GM12878 (cell line): Measurements from ENCODE around the gene VAMP3. TPM values are rescaled to one million over a fixed set of nuclear protein-coding genes. Genes with fewer than 3 reads are reported as not detected.

ENCODE experiments used
- ATAC-seq: fragments of 200-7000 bp; cut with Tn5 transposase; 3 replicates; pipeline ENCODE4 v1.9.1; 2020; ENCODE audit warnings: mild to moderate bottlenecking, moderate library complexity
- BruUV-seq: library from RNA; stranded (reverse); fragments of 400-500 nt; replicated peaks from 2 replicates; lab custom pipeline; 2021; lab: Mats Ljungman, UMichigan
- CTCF ChIA-PET: fragments of 300-600 bp; sonication (Branson Sonifier 250); formaldehyde crosslinking; extraction: SDS; loops from one replicate; lab custom pipeline; 2021; ENCODE audit warnings: inconsistent platforms; lab: Yijun Ruan, JAX
- POLR2A ChIA-PET: fragments of 350-600 bp; formaldehyde crosslinking; extraction: SDS; loops from one replicate; lab custom pipeline; 2021; ENCODE audit warnings: inconsistent platforms; lab: Charles Lee
- RAD21 ChIA-PET: fragments of 300-600 bp; sonication (Branson Sonifier 250); formaldehyde crosslinking; loops from one replicate; lab custom pipeline; 2023; ENCODE audit warnings: antibody characterized with exemption; ENCODE audit not compliant: unreplicated experiment; lab: Charles Lee
- SMC1A ChIA-PET: fragments of 300-600 bp; sonication (Branson Sonifier 250); formaldehyde crosslinking; loops from one replicate; lab custom pipeline; 2023; ENCODE audit not compliant: unreplicated experiment, uncharacterized antibody; lab: Charles Lee
- DNase-seq: peaks from one replicate; pipeline ENCODE4 v3.0.0-alpha.2; 2011; ENCODE audit warnings: low read depth, low spot score
- FAIRE-seq: peaks from 3 replicates; lab custom pipeline; 2011; peaks lifted over from hg19 to GRCh38; lab: Jason Lieb, UNC
- H2AFZ ChIP-seq: 2 replicates; pipeline ENCODE4 v1.6.0; 2011; ENCODE audit warnings: low read depth, low read length, control low read depth; ENCODE audit not compliant: control insufficient read depth
- H3K27ac ChIP-seq: 2 replicates; pipeline ENCODE4 v1.5.1; 2011; ENCODE audit warnings: control low read depth; ENCODE audit not compliant: control insufficient read depth, insufficient read depth
- H3K27me3 ChIP-seq, 2 experiments: replicated peaks in 1 of 2; 2 replicates each; pipeline versions ENCODE4 v1.6.0 to v1.6.1; 2011; ENCODE audit warnings: low read length in 1 of 2; ENCODE audit not compliant: control insufficient read depth in 2 of 2, insufficient read depth in 2 of 2
- H3K36me3 ChIP-seq, 2 experiments: 2 replicates each; pipeline ENCODE4 v1.5.1; 2011; ENCODE audit warnings: low read length in 1 of 2; ENCODE audit not compliant: control insufficient read depth in 2 of 2, insufficient read depth in 2 of 2
- H3K4me1 ChIP-seq: 2 replicates; pipeline ENCODE4 v1.6.1; 2011; ENCODE audit warnings: mild to moderate bottlenecking, low read length, moderate library complexity, mixed read lengths; ENCODE audit not compliant: control insufficient read depth, insufficient read depth
- H3K4me2 ChIP-seq: 2 replicates; pipeline ENCODE4 v1.6.0; 2011; ENCODE audit warnings: control low read depth; ENCODE audit not compliant: control insufficient read depth, insufficient read depth
- H3K4me3 ChIP-seq: fragments of 200-600 bp; sonication (generic); 2 replicates; pipeline ENCODE4 v1.5.1; 2016
- H3K79me2 ChIP-seq: 2 replicates; pipeline ENCODE4 v1.6.0; 2011; ENCODE audit warnings: low read length; ENCODE audit not compliant: control insufficient read depth, insufficient read depth
- H3K9ac ChIP-seq: 2 replicates; pipeline ENCODE4 v1.8.0; 2011; ENCODE audit warnings: low read length, control low read depth, mixed read lengths; ENCODE audit not compliant: control insufficient read depth, insufficient read depth
- H3K9me3 ChIP-seq: replicated peaks from 3 replicates; pipeline ENCODE4 v1.5.1; 2011; ENCODE audit warnings: mild to moderate bottlenecking, low read length; ENCODE audit not compliant: control insufficient read depth, insufficient read depth
- H4K20me1 ChIP-seq: 2 replicates; pipeline ENCODE4 v1.6.0; 2011; ENCODE audit not compliant: control insufficient read depth, insufficient read depth
- ATF3 ChIP-seq: IDR thresholded peaks from 2 replicates; pipeline ENCODE4 v1.6.1; 2011; ENCODE audit warnings: low read depth, mild to moderate bottlenecking, low read length, moderate library complexity, borderline replicate concordance; ENCODE audit errors: extremely low read depth
- BRCA1 ChIP-seq: IDR thresholded peaks from 2 replicates; pipeline ENCODE4 v1.6.1; 2011; ENCODE audit warnings: low read depth, low read length, improper control_type of control experiment
- NFYB ChIP-seq: IDR thresholded peaks from 2 replicates; pipeline ENCODE4 v1.6.1; 2011; ENCODE audit warnings: low read depth, mild to moderate bottlenecking, low read length, improper control_type of control experiment, moderate library complexity; ENCODE audit not compliant: insufficient read depth
- POLR2AphosphoS2 ChIP-seq: IDR thresholded peaks from 2 replicates; pipeline ENCODE4 v1.6.1; 2011; ENCODE audit warnings: low read depth, mild to moderate bottlenecking, low read length, improper control_type of control experiment, moderate library complexity
- RFX5 ChIP-seq: IDR thresholded peaks from 2 replicates; pipeline ENCODE4 v1.6.1; 2011; ENCODE audit warnings: low read depth, low read length, improper control_type of control experiment
- SPI1 ChIP-seq: IDR thresholded peaks from 2 replicates; pipeline ENCODE4 v1.6.1; 2011; ENCODE audit warnings: low read depth, mild to moderate bottlenecking, low read length, moderate library complexity, borderline replicate concordance; ENCODE audit not compliant: insufficient read depth
- SRF ChIP-seq, 2 experiments: IDR thresholded peaks; 2 replicates each; pipeline ENCODE4 v1.6.1; 2011; ENCODE audit warnings: low read depth in 2 of 2, low read length in 2 of 2, mild to moderate bottlenecking in 1 of 2, moderate library complexity in 1 of 2
- STAT3 ChIP-seq: IDR thresholded peaks from 2 replicates; pipeline ENCODE4 v1.6.1; 2011; ENCODE audit warnings: low read depth, low read length, improper control_type of control experiment
- SUZ12 ChIP-seq: fragments of 200-600 bp; sonication (generic); IDR thresholded peaks from one replicate; pipeline ENCODE4 v1.6.1; 2018; ENCODE audit warnings: antibody characterized with exemption, mild to moderate bottlenecking; ENCODE audit not compliant: unreplicated experiment
- TAF1 ChIP-seq: IDR thresholded peaks from 2 replicates; pipeline ENCODE4 v1.6.1; 2011; ENCODE audit warnings: mild to moderate bottlenecking, low read depth, low read length, borderline replicate concordance
- TBL1XR1 ChIP-seq: IDR thresholded peaks from 2 replicates; pipeline ENCODE4 v1.6.1; 2012; ENCODE audit warnings: low read depth, low read length, improper control_type of control experiment
- YY1 ChIP-seq: IDR thresholded peaks from 2 replicates; pipeline ENCODE4 v1.6.1; 2011; ENCODE audit warnings: low read depth, mild to moderate bottlenecking, low read length
- ZZZ3 ChIP-seq: IDR thresholded peaks from 2 replicates; pipeline ENCODE4 v1.6.1; 2011; ENCODE audit warnings: low read depth; ENCODE audit not compliant: control insufficient read depth, insufficient read length
- WGBS: methylation state at CpG from one replicate; pipeline ENCODE4 v1.1.6; 2016; ENCODE audit warnings: low lambda C conversion rate; ENCODE audit not compliant: insufficient replicate concordance, insufficient coverage; ENCODE audit errors: missing lambda C conversion rate; 5-methylcytosine and 5-hydroxymethylcytosine counted together
- in situ Hi-C: fragments of 300-500 bp; cut with MboI; formaldehyde crosslinking; loops from 9 replicates; pipeline ENCODE4 v1.14.3; 2018; ENCODE audit warnings: mixed read lengths
- intact Hi-C: fragments of 100-400 bp; cut with micrococcal nuclease; formaldehyde crosslinking; loops from one replicate; pipeline ENCODE4 v1.14.2; 2022; ENCODE audit not compliant: unreplicated experiment
- polyA plus RNA-seq, 11 experiments: library from polyadenylated mRNA; depleted of rRNA in 4 of 11; unstranded in 6 of 11; stranded (reverse) in 5 of 11; fragments of >200 nt; fragmentation: Nextera tagmentation in 4 of 11; fragmentation: Illumina TruSeq in 1 of 11; extraction: Ambion mirVana in 4 of 11; extraction: Trizol in 1 of 11; gene quantifications; 1 replicate in 1 of 11; 2 replicates in 10 of 11; pipeline versions ENCODE4 v1.2.1 to v1.2.3, GENCODE V29; 2011 to 2016; ENCODE audit warnings: inconsistent platforms in 2 of 11, missing spikeins in 2 of 11, low read depth in 1 of 11
- total RNA-seq, 4 experiments: library from RNA; depleted of rRNA in 3 of 4; stranded (reverse); fragments of >200 nt in 3 of 4; fragmentation: Illumina TruSeq in 1 of 4; extraction: Trizol in 1 of 4; gene quantifications; 2 replicates each; pipeline versions ENCODE4 v1.2.1 to v1.2.3, GENCODE V29; 2013 to 2021

The VAMP3 gene
- total and polyA plus RNA-seq, 10 of the 15 experiments (the other 5 are each of a cell fraction or from before 2014, with no cell fraction given): 4.8 to 24.9 (median 9.7) TPM

GRCh38 chr1:7721940-7722669 is 49.0 kb upstream of the VAMP3 start:
- Histone ChIP-seq H3K79me2 (no peaks in the 10 kb centered on the region), H3K27ac (no peak overlapping the region), H4K20me1 (no peaks in the 10 kb centered on the region), H3K4me1 (no peaks in the 10 kb centered on the region), H3K4me2 (no peak overlapping the region), H3K9me3 (no peaks in the 10 kb centered on the region), H3K4me3 (no peak overlapping the region), H3K36me3 (no peaks in the 10 kb centered on the region), H2AFZ (no peak overlapping the region), H3K9ac (no peak overlapping the region), H3K27me3 (peaks cover 0 to 6% of the 10 kb centered on the region in 2 experiments; a peak in 2 of 4 replicates)
- CTCF ChIA-PET: interaction anchor here (0.8 to 1.3 kb wide), 2 partner anchors 12 to 29 kb away, joined by 3 read pairs; no protein-coding TSS in a partner anchor
- SMC1A ChIA-PET: no interaction called here
- intact Hi-C loops: no loop called here
- BruUV-seq: no TSS peak
- no peak for TF ChIP-seq ZZZ3
- no peak for TF ChIP-seq ATF3
- POLR2A ChIA-PET: no interaction called here
- no peak for FAIRE-seq
- in situ Hi-C loops: no loop called here
- no peak for DNase-seq
- WGBS: 0% methylated on average over 5 of the region's 5 CpGs
- no peak for ATAC-seq
- RAD21 ChIA-PET: no interaction called here

GRCh38 chr1:7722670-7723012 is 48.5 kb upstream of the VAMP3 start:
- in situ Hi-C loops: no loop called here

More at GRCh38 chr1:7722670-7723012, 48.5 kb upstream of the VAMP3 start:
- no peak overlapping the region for H2AFZ ChIP-seq
- ChIA-PET CTCF (interaction anchor here (0.8 to 1.3 kb wide), 3 partner anchors 12 to 53 kb away, joined by 3 read pairs; no protein-coding TSS in a partner anchor), RAD21 (no interaction called here), POLR2A (interaction anchor here (0.5 kb wide), 1 partner anchor 177 kb away, joined by 4 read pairs; no protein-coding TSS in a partner anchor), SMC1A (no interaction called here)
- no peak for DNase-seq
- TF ChIP-seq STAT3: no peak
- TF ChIP-seq NFYB: no peak
- TF ChIP-seq RFX5: no peak
- TF ChIP-seq SRF (IDR thresholded peaks at IDR 0.05; ENCODE audit: low read depth in 2 of 2, low read length in 2 of 2): no peak
- TF ChIP-seq BRCA1: no peak
- no peak for TF ChIP-seq POLR2AphosphoS2
- TF ChIP-seq SPI1: no peak
- TF ChIP-seq YY1: no peak
- TF ChIP-seq TAF1: no peak
- TF ChIP-seq TBL1XR1: no peak
- no peak for TF ChIP-seq SUZ12
- no peaks in the 10 kb centered on the region for H3K79me2 ChIP-seq
- H3K27me3 ChIP-seq: peaks cover 0 to 6% of the 10 kb centered on the region in 2 experiments; a peak in 2 of 4 replicates
- H4K20me1 ChIP-seq: no peaks in the 10 kb centered on the region
- no TSS peak for BruUV-seq
- FAIRE-seq: no peak
- 32% methylated on average over 2 of the region's 2 CpGs for WGBS
- no peak overlapping the region for H3K4me2 ChIP-seq
- intact Hi-C loops: no loop called here
- no peaks in the 10 kb centered on the region for H3K36me3 ChIP-seq
- no peak overlapping the region for H3K4me3 ChIP-seq
- no peaks in the 10 kb centered on the region for H3K9me3 ChIP-seq
- no peak for ATAC-seq
- H3K27ac ChIP-seq: no peak overlapping the region
- no peak overlapping the region for H3K9ac ChIP-seq
- no peaks in the 10 kb centered on the region for H3K4me1 ChIP-seq
